ENCODE data around the gene TMEM38A. TPM values are rescaled to one million over a fixed set of nuclear protein-coding genes. Genes with fewer than 3 reads are reported as not detected.
A peak's percentile ranks its signal among the peaks of the same experiment; 100 is the strongest.

TMEM38A gene
- total RNA-seq, 1 donor from 2014 or later = 2.2 TPM

GRCh38 chr19:16659832-16660708 is 869 bp upstream of the TMEM38A start, which contains the start of gene SMIM7:
TSS of gene SMIM7 (minus strand) at chr19:16660144. CDS start at chr19:16660110, 34 bp downstream.
- FAIRE-seq (peak; percentile 83), DNase-seq (ENCODE audit: low read depth) (peak; percentile 95)
- Mint-ChIP-seq H3K4me1 (ENCODE audit: low read depth, unreplicated experiment) (peaks cover 8% of the 10 kb centered on the region), H3K27ac (ENCODE audit: unreplicated experiment) (peak within 1 kb of the TSS; percentile 94), H3K27me3 (ENCODE audit: low read depth, unreplicated experiment) (no peaks in the 10 kb centered on the region), H3K36me3 (ENCODE audit: low read depth, unreplicated experiment) (peaks cover 8% of the 10 kb centered on the region), H3K4me3 (ENCODE audit: unreplicated experiment) (peak within 1 kb of the TSS; percentile 96), H3K9me3 (ENCODE audit: unreplicated experiment) (no peaks in the 10 kb centered on the region)
- peak within 1 kb of the TSS; percentile 89 for H3K9ac ChIP-seq (ENCODE audit: low read length)
- no peaks in the 10 kb centered on the region for H3K9me3 ChIP-seq (ENCODE audit: insufficient read depth, low read depth, low read length)
- peaks cover 17% of the 10 kb centered on the region for H3K4me1 ChIP-seq (ENCODE audit: insufficient read depth, low read length)
- peak within 1 kb of the TSS; percentile 98 for H2AFZ ChIP-seq (ENCODE audit: low read depth, low read length)
- H3K36me3 ChIP-seq (ENCODE audit: insufficient read depth, low read length) = peaks cover 11% of the 10 kb centered on the region
- H3K27me3 ChIP-seq (ENCODE audit: insufficient read depth, low read length) = no peaks in the 10 kb centered on the region
- H3K4me2 ChIP-seq (ENCODE audit: low read length) = peak within 1 kb of the TSS; percentile 100
- peaks cover 41% of the 10 kb centered on the region for H3K79me2 ChIP-seq (ENCODE audit: insufficient read depth, low read length)
- H3K27ac ChIP-seq (ENCODE audit: low read depth, low read length) = peak within 1 kb of the TSS; percentile 89
- TF ChIP-seq EZH2 (IDR thresholded peaks at IDR 0.05; ENCODE audit: insufficient read depth, low read length) (no peak), CTCF (IDR thresholded peaks at IDR 0.05; ENCODE audit: insufficient read depth, low read depth, low read length) (no peak)
- peaks cover 43% of the 10 kb centered on the region for H4K20me1 ChIP-seq (ENCODE audit: insufficient read depth, low read length)
- H3K4me3 ChIP-seq (ENCODE audit: insufficient read depth, low read depth, low read length) = peak within 1 kb of the TSS; percentile 82

- H3K4me1 Mint-ChIP-seq (ENCODE audit: low read depth, unreplicated experiment) = peaks cover 8% of the 10 kb centered on the region
- no peak overlapping the region for H3K27ac ChIP-seq (ENCODE audit: low read depth, low read length)
- H3K36me3 Mint-ChIP-seq (ENCODE audit: low read depth, unreplicated experiment) = peaks cover 8% of the 10 kb centered on the region
- peaks cover 10% of the 10 kb centered on the region for H3K36me3 ChIP-seq (ENCODE audit: insufficient read depth, low read length)
- H4K20me1 ChIP-seq (ENCODE audit: insufficient read depth, low read length) = peaks cover 31% of the 10 kb centered on the region
- H3K4me1 ChIP-seq (ENCODE audit: insufficient read depth, low read length) = peaks cover 17% of the 10 kb centered on the region
- H3K4me3 ChIP-seq (ENCODE audit: insufficient read depth, low read depth, low read length) = peak overlapping the region; percentile 82
- no peaks in the 10 kb centered on the region for H3K27me3 Mint-ChIP-seq (ENCODE audit: low read depth, unreplicated experiment)
- no peak for TF ChIP-seq CTCF (IDR thresholded peaks at IDR 0.05; ENCODE audit: insufficient read depth, low read depth, low read length)
- TF ChIP-seq EZH2 (IDR thresholded peaks at IDR 0.05; ENCODE audit: insufficient read depth, low read length) = no peak
- H2AFZ ChIP-seq (ENCODE audit: low read depth, low read length) = peak overlapping the region; percentile 75
- DNase-seq (ENCODE audit: low read depth) (no peak), FAIRE-seq (no peak)
- H3K9me3 ChIP-seq (ENCODE audit: insufficient read depth, low read depth, low read length) = no peaks in the 10 kb centered on the region
- peak overlapping the region; percentile 81 for H3K4me3 Mint-ChIP-seq (ENCODE audit: unreplicated experiment)
- peak overlapping the region; percentile 43 for H3K9ac ChIP-seq (ENCODE audit: low read length)
- H3K27me3 ChIP-seq (ENCODE audit: insufficient read depth, low read length) = no peaks in the 10 kb centered on the region
- H3K27ac Mint-ChIP-seq (ENCODE audit: unreplicated experiment) = peak overlapping the region; percentile 62
- H3K79me2 ChIP-seq (ENCODE audit: insufficient read depth, low read length) = peaks cover 30% of the 10 kb centered on the region
- peak overlapping the region; percentile 100 for H3K4me2 ChIP-seq (ENCODE audit: low read length)
- H3K9me3 Mint-ChIP-seq (ENCODE audit: unreplicated experiment) = no peaks in the 10 kb centered on the region
These were observed 618 bp downstream of the TMEM38A start for GRCh38 chr19:16661480-16662034.
